Suprapubic skin (tissue), 4 donors: ENCODE results near the gene ERCC1.

Source experiments
- CTCF ChIP-seq, 2 donors: fragments of 200-600 bp in 1 of 2; fragments of 450-650 bp in 1 of 2; sonication (generic) in 1 of 2; IDR thresholded peaks; one replicate each; pipeline ENCODE4 v1.5.1; 2016 to 2019; ENCODE audit warnings: antibody characterized with exemption in 2 of 2, mild to moderate bottlenecking in 1 of 2, moderate library complexity in 1 of 2
- POLR2A ChIP-seq, 2 donors: fragments of 450-650 bp; IDR thresholded peaks; one replicate each; pipeline ENCODE4 v1.6.1; 2017; ENCODE audit warnings: antibody characterized with exemption in 2 of 2, mild to moderate bottlenecking in 2 of 2, moderate library complexity in 2 of 2
- POLR2AphosphoS5 ChIP-seq, 3 donors: sonication (generic); formaldehyde crosslinking; IDR thresholded peaks; one replicate each; pipeline ENCODE4 v1.6.1; 2017; ENCODE audit warnings: antibody characterized with exemption in 3 of 3

- TF ChIP-seq CTCF (IDR thresholded peaks at IDR 0.05) (no peak), POLR2A (IDR thresholded peaks at IDR 0.05) (no peak), POLR2AphosphoS5 (IDR thresholded peaks at IDR 0.05) (peak in 2 of 3 donors; percentile 5 to 64)
These were observed 18.1 kb downstream of the ERCC1 start for GRCh38 chr19:45405435-45406225.
